Measurements from ENCODE around the gene PIN1.

Gene PIN1

GRCh38 chr19:9857920-9858746 is 23.0 kb downstream of the PIN1 start:
- H3K4me3 ChIP-seq (ENCODE audit: control insufficient read depth, low read depth, low read length), result no peak overlapping the region
- DNase-seq (ENCODE audit: low read depth), result no peak
- TF ChIP-seq CTCF (conservative IDR thresholded peaks at IDR 0.05; ENCODE audit: control insufficient read depth, insufficient read depth, low read depth, low read length), result no peak

GRCh38 chr19:9858766-9859165 is 23.6 kb downstream of the PIN1 start:
- no peak for TF ChIP-seq CTCF (conservative IDR thresholded peaks at IDR 0.05; ENCODE audit: control insufficient read depth, insufficient read depth, low read depth, low read length)
- H3K4me3 ChIP-seq (ENCODE audit: control insufficient read depth, low read depth, low read length), result no peak overlapping the region
- DNase-seq (ENCODE audit: low read depth), result no peak

GRCh38 chr19:9860407-9860806 is 25.3 kb downstream of the PIN1 start:
- no peak for TF ChIP-seq CTCF (conservative IDR thresholded peaks at IDR 0.05; ENCODE audit: control insufficient read depth, insufficient read depth, low read depth, low read length)
- H3K4me3 ChIP-seq (ENCODE audit: control insufficient read depth, low read depth, low read length), result no peak overlapping the region
- no peak for DNase-seq (ENCODE audit: low read depth)

GRCh38 chr19:9861503-9861902 is 26.4 kb downstream of the PIN1 start:
- H3K4me3 ChIP-seq (ENCODE audit: control insufficient read depth, low read depth, low read length), result no peak overlapping the region
- DNase-seq (ENCODE audit: low read depth), result no peak
- TF ChIP-seq CTCF (conservative IDR thresholded peaks at IDR 0.05; ENCODE audit: control insufficient read depth, insufficient read depth, low read depth, low read length), result no peak

GRCh38 chr19:9862938-9863337 is 27.8 kb downstream of the PIN1 start:
- H3K4me3 ChIP-seq (ENCODE audit: control insufficient read depth, low read depth, low read length), result no peak overlapping the region
- no peak for TF ChIP-seq CTCF (conservative IDR thresholded peaks at IDR 0.05; ENCODE audit: control insufficient read depth, insufficient read depth, low read depth, low read length)
- no peak for DNase-seq (ENCODE audit: low read depth)

- no peak for DNase-seq (ENCODE audit: low read depth)
- H3K4me3 ChIP-seq (ENCODE audit: control insufficient read depth, low read depth, low read length), result no peak overlapping the region
- TF ChIP-seq CTCF (conservative IDR thresholded peaks at IDR 0.05; ENCODE audit: control insufficient read depth, insufficient read depth, low read depth, low read length), result no peak
Measured at GRCh38 chr19:9863759-9864158, 28.6 kb downstream of the PIN1 start.
